Osteoblast (primary cell): ENCODE data around the gene SMYD1. TPM values are rescaled to one million over a fixed set of nuclear protein-coding genes. Genes with fewer than 3 reads are reported as not detected.

Experiments
- DNase-seq: peaks from one replicate; pipeline ENCODE4 v3.0.0; 2011; ENCODE audit warnings: low spot score, mixed read lengths; ENCODE audit not compliant: insufficient read length; ENCODE audit errors: missing footprints
- H2AFZ ChIP-seq: 2 replicates; pipeline ENCODE4 v1.6.0; 2011; ENCODE audit warnings: mild to moderate bottlenecking, low read length
- H3K27ac ChIP-seq: 2 replicates; pipeline ENCODE4 v1.5.1; 2011; ENCODE audit warnings: mild to moderate bottlenecking, low read depth, low read length, moderate library complexity
- H3K27me3 ChIP-seq: 2 replicates; pipeline ENCODE4 v1.6.0; 2012; ENCODE audit warnings: mild to moderate bottlenecking, control low read depth, inconsistent platforms, low read length, moderate library complexity; ENCODE audit not compliant: insufficient read depth
- H3K36me3 ChIP-seq: 2 replicates; pipeline ENCODE4 v1.5.1; 2011; ENCODE audit warnings: mild to moderate bottlenecking, low read length, control low read depth, moderate library complexity; ENCODE audit not compliant: insufficient read depth
- H3K4me1 ChIP-seq: 2 replicates; pipeline ENCODE4 v1.5.1; 2011; ENCODE audit warnings: mild to moderate bottlenecking, low read length, control low read depth, moderate library complexity; ENCODE audit not compliant: insufficient read depth
- H3K4me2 ChIP-seq: 2 replicates; pipeline ENCODE4 v1.6.0; 2011; ENCODE audit warnings: mild to moderate bottlenecking, low read length; ENCODE audit not compliant: insufficient read depth
- H3K4me3 ChIP-seq: fragments of 200-600 bp; sonication (generic); 3 replicates; pipeline ENCODE4 v1.5.1; 2012; ENCODE audit warnings: mild to moderate bottlenecking, low read length, inconsistent platforms; ENCODE audit not compliant: insufficient read depth
- H3K79me2 ChIP-seq: 2 replicates; pipeline ENCODE4 v1.6.0; 2012; ENCODE audit warnings: mild to moderate bottlenecking, low read length, control low read depth, inconsistent platforms; ENCODE audit not compliant: insufficient read depth
- H3K9me3 ChIP-seq: 2 replicates; pipeline ENCODE4 v1.5.1; 2011; ENCODE audit warnings: low read depth, low read length, control low read depth
- H4K20me1 ChIP-seq: 2 replicates; pipeline ENCODE4 v1.6.0; 2012; ENCODE audit warnings: mild to moderate bottlenecking, low read length, control low read depth; ENCODE audit not compliant: insufficient read depth
- total RNA-seq: library from RNA; depleted of rRNA; stranded (reverse); fragments of >200 nt; gene quantifications from 2 replicates; pipeline ENCODE4 v1.2.3, GENCODE V29; 2012
- TF ChIP-seq, protein P1 (sequence below): IDR thresholded peaks from 2 replicates; pipeline ENCODE4 v1.5.1; 2011; ENCODE audit warnings: mild to moderate bottlenecking, low read depth, low read length, moderate library complexity; ENCODE audit errors: extremely low read depth

The SMYD1 gene
- total RNA-seq, 1 donor = not detected

DNA sequence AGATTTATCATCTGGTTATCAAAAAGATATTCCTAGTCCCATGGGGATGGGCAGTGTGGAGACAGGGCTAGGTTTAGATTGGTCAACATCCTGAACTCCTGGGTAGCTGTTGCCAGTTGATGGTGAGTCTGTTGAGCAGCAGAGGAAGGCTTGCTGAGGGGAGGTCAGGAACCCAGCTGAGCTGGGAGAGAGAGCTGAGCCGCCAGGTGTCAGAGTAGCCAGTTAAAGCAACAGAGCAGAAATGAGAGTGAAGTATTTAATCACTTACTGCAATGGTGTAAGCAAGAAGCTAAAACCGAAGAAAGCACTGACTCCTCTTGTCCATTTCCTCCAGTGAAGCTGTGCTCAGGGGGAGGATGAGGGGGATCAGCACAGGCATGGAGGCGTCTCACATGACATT is 29.6 kb downstream of the SMYD1 start:
- no peak overlapping the region for H3K27ac ChIP-seq

DNA sequence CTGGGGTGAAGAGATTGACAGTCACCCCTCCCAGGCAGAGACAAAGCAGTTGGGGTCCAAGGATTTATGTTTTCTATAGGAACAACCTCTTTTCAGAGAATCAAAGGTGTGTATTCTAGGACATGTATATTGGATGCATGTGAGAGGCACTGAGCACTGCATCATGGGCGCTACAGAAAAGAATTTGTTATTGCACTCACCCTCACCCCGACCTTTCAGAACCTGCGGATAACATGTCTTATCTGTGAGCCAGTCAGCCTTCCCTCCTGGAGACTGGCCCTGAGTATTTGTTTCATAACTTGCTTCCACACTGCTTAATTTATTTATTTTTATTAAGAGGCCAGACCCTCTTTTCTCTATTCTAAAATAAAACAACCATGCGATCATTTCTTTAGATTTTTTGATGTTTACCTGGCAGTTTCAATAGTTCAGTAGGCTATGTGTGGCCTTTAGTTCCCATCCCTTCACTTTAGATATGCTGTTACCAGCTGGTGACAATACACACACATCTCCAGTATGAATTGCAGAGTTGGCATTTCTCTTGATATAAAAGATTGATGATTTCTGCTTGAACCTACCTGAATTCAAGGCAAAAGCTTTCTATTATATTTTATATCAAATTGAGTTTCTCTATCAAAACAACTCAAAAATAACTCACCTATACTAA is 30.4 kb downstream of the SMYD1 start:
- DNase-seq = no peak
- Histone ChIP-seq H3K4me2 (no peak overlapping the region), H3K79me2 (no peaks in the 10 kb centered on the region), H3K27me3 (no peaks in the 10 kb centered on the region), H3K27ac (no peak overlapping the region), H2AFZ (no peak overlapping the region), H3K9me3 (no peaks in the 10 kb centered on the region), H3K4me3 (no peak overlapping the region), H4K20me1 (no peaks in the 10 kb centered on the region), H3K4me1 (no peaks in the 10 kb centered on the region), H3K36me3 (no peaks in the 10 kb centered on the region)
- TF ChIP-seq, protein P1, sequence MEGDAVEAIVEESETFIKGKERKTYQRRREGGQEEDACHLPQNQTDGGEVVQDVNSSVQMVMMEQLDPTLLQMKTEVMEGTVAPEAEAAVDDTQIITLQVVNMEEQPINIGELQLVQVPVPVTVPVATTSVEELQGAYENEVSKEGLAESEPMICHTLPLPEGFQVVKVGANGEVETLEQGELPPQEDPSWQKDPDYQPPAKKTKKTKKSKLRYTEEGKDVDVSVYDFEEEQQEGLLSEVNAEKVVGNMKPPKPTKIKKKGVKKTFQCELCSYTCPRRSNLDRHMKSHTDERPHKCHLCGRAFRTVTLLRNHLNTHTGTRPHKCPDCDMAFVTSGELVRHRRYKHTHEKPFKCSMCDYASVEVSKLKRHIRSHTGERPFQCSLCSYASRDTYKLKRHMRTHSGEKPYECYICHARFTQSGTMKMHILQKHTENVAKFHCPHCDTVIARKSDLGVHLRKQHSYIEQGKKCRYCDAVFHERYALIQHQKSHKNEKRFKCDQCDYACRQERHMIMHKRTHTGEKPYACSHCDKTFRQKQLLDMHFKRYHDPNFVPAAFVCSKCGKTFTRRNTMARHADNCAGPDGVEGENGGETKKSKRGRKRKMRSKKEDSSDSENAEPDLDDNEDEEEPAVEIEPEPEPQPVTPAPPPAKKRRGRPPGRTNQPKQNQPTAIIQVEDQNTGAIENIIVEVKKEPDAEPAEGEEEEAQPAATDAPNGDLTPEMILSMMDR = no peak

More for the DNA sequence above, 29.6 kb downstream of the SMYD1 start:
- TF ChIP-seq, protein P1 = no peak
- no peak overlapping the region for H3K4me2 ChIP-seq
- no peaks in the 10 kb centered on the region for H3K4me1 ChIP-seq
- no peaks in the 10 kb centered on the region for H3K9me3 ChIP-seq
- DNase-seq = no peak
- no peaks in the 10 kb centered on the region for H3K79me2 ChIP-seq
- H3K4me3 ChIP-seq = no peak overlapping the region
- no peaks in the 10 kb centered on the region for H3K27me3 ChIP-seq
- H3K36me3 ChIP-seq = no peaks in the 10 kb centered on the region
- no peak overlapping the region for H2AFZ ChIP-seq
- no peaks in the 10 kb centered on the region for H4K20me1 ChIP-seq

DNA sequence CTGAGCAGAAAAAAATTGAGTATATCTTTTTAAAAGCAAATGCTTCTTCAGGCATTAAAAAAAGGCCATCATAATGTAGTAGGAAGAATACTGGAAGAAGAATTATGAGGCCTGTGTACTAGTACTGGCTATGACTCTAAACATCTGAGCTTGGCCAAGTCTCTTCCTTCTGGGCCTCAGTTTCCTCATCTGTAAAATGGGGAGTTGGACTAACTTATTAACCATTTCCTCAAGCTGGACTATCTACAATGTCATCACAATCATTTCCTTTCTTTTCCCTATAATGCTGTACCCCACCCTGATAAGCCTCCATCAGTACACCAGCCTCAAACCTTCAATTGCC is 30.9 kb downstream of the SMYD1 start:
- no peaks in the 10 kb centered on the region for H3K79me2 ChIP-seq
- no peaks in the 10 kb centered on the region for H3K27me3 ChIP-seq
- no peak overlapping the region for H2AFZ ChIP-seq
- no peaks in the 10 kb centered on the region for H4K20me1 ChIP-seq
- H3K4me3 ChIP-seq = no peak overlapping the region
- H3K4me2 ChIP-seq = no peak overlapping the region
- H3K36me3 ChIP-seq = no peaks in the 10 kb centered on the region
- TF ChIP-seq, protein P1 = no peak
- no peak for DNase-seq
- H3K4me1 ChIP-seq = no peaks in the 10 kb centered on the region
- H3K27ac ChIP-seq = no peak overlapping the region
- no peaks in the 10 kb centered on the region for H3K9me3 ChIP-seq

DNA sequence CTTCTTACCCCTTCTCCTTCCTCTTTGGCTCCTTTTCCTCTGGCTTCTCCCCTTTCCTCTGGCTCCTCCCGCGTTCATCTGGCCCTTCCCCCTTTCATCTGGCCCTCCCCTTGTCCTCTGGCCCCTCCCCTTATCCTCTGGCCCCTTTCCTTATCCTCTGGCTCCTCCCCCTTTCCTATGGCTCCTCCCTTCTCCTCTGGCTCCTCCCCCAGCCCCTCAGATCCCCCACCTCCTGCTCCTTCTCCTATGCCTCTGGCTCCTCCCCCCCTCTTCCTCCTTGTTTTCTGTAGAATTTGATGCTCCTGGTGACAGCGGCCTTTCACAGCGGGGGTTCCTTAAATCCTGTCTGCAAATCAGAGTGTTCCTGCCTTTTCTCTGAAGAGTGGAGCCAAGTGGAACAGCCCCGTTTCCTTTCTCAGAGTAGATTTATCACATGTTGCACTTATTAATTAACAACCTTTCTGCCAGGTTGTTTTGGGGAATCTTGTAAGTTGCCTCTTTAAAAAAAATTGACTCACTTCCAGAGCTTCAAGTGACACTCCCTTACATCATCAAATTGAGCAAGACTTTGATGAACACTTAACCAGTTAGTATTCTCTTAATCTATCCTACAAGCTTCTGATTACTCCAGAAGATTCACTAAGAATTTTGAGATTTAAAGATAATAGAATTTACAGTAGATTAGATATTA is 32.3 kb downstream of the SMYD1 start:
- Histone ChIP-seq H4K20me1 (no peaks in the 10 kb centered on the region), H3K4me1 (no peaks in the 10 kb centered on the region), H3K27ac (no peak overlapping the region), H3K9me3 (no peaks in the 10 kb centered on the region), H3K4me3 (no peak overlapping the region), H3K27me3 (no peaks in the 10 kb centered on the region), H3K4me2 (no peak overlapping the region), H2AFZ (no peak overlapping the region), H3K36me3 (no peaks in the 10 kb centered on the region), H3K79me2 (no peaks in the 10 kb centered on the region)
- no peak for DNase-seq
- TF ChIP-seq, protein P1 = no peak
